HG02571 (cell line): Measurements from ENCODE around the gene LRRC27.

ENCODE experiments used
- ATAC-seq: cut with Tn5 transposase; IDR thresholded peaks from one replicate; pipeline ENCODE4 v1.9.1; 2021; ENCODE audit warnings: mild to moderate bottlenecking, moderate library complexity; ENCODE audit not compliant: unreplicated experiment

The LRRC27 gene

DNA sequence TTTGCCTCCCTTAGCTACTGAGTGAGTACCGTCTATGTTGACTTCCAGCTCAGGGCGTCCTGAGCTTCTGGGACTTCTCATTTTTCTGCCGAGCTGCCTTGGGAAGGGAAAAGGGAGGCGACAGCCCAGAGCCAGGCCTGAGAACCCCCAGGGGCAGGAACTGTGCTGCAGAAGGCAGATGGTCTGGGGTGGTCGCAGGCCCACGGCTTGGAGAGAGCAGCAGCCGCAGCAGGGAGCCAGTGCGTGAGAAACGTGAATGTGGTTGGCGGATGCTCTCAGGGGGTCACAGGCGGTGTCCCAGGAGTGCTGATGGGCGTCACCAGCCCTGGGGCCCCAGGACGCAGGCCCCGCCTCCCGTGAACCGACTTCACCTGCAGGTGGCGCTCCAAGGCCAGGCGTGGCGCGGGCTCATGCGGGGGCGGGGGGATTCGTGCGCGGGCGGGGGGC is 55.8 kb downstream of the LRRC27 start:
- no peak for ATAC-seq

DNA sequence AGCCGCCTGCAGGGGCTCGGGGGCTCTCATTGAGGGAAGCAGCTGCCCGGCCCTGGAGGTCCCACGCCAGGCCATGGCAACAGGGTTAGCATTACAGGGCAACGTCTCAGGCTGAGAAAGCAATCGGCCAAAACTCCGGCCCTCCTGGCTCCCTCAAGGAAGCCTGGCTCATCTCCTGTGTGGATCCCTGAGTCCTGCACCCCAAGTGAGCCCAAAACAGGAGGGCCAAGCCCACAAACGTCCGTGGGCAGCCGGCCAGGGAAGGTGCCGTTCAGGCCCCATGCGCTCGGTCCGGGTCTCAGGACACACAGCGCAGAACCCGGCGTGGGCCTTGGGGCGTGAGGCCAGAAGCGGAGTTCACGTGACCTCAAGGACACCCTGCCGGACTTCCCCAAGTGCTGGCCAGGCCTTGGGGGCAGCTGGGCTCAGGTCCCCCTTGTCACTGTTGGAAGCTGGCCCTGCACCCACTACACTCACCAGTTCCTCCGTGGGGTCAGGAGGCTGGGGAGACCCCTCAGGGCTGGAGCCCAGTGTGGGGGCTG is 57.0 kb downstream of the LRRC27 start:
- no peak for ATAC-seq

- no peak for ATAC-seq
Measured at GRCh38 chr10:132389433-132390169, 57.6 kb downstream of the LRRC27 start.

- ATAC-seq = no peak
Measured at GRCh38 chr10:132390170-132390920, 58.4 kb downstream of the LRRC27 start.

DNA sequence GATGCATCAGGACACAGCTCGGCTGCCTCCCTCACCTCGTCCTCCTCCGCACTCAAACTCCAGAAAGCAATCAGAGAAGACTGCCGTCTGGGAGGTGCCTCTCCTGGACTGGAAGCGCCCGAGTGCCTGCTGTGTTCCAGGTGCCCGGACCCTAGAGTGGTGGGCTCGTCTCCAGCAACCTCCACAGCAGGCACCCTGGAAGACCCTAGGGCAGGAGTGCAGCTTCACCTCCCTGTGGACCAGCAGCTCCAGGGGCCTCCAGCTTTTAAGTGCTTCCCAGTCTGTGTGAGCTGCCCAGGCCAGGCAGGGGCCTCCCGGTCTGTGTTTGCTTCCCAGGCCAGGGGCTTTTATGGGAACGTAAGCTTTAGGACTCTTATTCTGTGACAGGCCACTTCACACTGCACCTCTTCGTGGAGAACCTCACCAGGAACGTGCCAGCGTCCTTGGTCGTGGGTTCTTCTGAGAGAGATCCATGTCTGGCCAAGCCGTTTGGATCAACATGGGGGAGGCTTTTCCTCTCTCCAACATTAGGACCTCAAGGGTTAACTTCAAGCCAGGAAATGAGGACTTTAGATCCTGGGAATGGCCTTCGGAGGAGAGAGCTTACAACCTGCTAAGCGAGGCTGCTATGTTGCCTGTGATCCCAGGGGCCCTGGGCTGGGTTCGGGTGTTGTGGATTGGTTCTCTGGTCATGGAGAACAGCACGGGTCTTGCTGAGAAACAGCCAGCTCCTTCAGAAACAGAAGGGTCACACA is 59.1 kb downstream of the LRRC27 start:
- ATAC-seq = no peak

DNA sequence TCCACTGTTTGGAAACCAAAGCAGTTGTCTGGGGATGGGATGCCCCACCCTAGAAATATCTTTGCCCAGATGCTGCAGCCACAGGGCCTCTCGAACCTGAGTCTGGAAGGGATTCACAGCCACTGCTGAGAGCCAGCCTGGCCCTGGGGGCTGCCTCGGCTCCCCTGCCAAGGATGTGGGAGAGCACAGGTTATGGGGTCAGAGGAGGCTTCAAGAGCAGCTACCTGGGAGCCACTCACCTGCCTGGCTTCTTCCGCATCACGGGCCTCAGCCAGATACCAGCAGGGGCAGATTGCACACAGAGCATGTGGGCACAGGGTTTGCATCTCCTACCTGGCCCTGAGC is 59.7 kb downstream of the LRRC27 start:
- no peak for ATAC-seq

DNA sequence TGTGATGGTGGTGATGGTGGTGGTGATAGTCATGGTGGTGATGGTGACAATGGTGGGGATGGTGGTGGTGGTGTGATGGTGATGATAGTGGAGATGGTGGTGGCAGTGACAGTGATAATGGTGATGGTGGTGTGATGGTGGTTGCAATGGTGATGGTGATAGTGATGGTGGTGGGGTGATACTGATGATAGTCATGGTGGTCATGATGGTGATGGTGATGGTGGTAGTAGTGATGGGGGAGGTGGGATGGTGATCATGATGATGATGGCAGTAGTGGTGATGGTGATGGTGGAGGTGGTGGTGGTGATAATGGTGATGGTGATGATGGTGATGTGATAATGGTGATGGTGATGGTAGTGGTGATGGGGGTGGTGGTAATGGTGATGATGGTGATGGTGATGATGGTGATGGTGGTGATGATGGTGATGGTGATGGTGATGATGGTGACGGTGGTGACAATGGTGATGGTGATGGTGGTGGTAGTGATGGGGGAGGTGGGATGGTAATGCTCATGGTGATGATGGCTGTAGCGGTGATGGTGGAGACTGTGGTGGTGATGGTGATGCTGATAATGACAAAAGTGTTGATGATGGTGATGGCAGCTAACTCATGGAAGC is 60.3 kb downstream of the LRRC27 start:
- no peak for ATAC-seq

DNA sequence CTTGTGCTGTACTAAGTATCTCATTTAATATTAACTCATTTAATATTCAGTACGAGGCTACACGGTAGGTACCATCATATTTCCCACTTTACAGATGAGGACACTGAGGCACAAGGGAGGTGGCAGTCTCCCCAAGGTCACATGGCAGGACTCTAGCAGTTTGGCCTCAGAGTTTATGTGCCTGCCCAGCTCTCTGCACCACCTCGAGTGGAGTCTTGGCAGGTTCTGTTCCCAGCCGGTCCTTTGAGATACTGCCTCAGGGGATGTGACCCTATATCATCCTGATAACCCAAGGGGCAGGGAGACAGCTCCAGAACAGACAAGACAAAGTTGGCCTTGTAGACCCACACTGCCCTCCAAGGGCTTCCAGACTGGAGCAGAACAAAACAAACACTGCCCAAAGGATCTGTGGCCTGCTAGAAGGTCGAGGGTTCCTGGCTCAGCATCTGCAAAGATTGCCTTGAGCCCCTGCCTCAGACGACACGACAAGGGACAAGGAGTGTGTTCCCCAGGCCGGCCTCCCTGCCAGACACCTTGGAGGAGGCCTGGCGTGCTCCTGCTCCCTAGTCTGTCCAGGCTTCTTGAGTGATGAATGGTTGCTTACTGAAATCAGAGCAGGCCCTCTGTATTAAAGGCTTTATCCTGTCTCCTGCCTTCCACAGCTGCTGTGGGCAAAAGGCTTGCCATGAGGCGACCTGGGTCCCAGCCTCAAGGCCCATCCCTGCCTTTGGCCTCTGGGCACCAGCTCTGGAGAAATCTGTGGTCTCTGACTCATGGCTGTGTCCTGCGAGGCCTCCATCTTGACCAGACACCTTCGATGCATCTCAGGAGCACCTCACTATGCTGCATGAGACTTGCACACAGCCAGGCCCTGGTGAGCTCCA is 61.1 kb downstream of the LRRC27 start:
- no peak for ATAC-seq

DNA sequence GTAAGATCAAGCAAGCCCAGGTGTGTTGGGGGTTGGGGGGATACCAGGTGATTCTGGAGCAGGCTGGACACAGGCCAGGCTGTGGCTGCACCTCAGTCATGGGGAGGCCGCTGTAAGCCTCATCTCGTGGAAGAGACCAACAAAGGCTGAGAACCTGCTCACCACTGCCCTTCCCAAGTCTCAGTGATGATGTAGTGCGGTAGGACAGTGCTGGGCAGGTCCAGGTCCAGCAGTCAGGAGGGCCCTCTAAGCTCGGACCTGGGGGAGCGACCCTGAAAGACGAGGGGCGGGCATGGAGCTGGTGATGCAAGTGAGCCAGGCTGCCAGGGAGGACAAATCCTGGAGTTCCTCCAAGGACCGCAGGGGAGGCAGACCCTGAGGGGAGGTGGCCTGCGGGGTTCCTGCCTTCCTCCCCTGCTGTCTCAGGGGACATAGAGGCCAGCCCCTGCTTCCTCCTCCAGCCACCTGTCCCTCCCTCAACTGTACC is 61.7 kb downstream of the LRRC27 start:
- ATAC-seq = no peak

GRCh38 chr10:132394201-132394811 is 62.3 kb downstream of the LRRC27 start:
- ATAC-seq = no peak

GRCh38 chr10:132394936-132395703 is 63.1 kb downstream of the LRRC27 start:
- ATAC-seq = no peak

GRCh38 chr10:132395704-132396493 is 63.9 kb downstream of the LRRC27 start:
- no peak for ATAC-seq

DNA sequence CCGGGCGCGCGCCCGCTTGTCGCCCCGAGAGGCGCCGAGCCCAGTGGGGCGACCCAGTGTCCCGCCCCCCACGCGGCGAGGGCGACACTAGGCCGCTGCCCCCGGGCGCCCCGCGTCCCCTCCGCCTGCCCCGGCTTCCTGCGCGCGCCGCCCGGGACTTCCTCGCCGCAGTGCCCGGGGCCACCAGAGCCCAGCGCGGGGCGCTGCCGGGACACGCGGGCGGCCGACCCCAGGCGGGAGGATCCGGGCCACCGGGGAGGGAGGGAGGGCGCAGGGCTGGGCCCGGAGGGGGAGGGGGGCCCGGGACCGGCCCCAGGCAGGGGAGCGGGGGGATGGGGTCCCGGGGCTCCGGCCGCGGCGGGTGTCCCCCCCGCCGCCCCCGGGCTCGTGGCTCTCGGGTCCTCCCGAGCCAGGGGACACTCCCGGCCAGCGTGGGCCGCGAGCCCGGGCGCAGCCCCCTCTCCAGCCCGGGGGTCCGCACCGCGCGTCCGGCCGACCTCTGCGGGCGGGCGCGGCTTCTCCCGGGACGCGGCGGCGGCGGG is 64.6 kb downstream of the LRRC27 start:
- ATAC-seq = no peak

- peak; percentile 40 for ATAC-seq
Measured at GRCh38 chr10:132397036-132397541, 65.1 kb downstream of the LRRC27 start, which contains the start of gene PWWP2B. TSS of gene PWWP2B (plus strand) at chr10:132397200. CDS start at chr10:132397227, 27 bp downstream.

DNA sequence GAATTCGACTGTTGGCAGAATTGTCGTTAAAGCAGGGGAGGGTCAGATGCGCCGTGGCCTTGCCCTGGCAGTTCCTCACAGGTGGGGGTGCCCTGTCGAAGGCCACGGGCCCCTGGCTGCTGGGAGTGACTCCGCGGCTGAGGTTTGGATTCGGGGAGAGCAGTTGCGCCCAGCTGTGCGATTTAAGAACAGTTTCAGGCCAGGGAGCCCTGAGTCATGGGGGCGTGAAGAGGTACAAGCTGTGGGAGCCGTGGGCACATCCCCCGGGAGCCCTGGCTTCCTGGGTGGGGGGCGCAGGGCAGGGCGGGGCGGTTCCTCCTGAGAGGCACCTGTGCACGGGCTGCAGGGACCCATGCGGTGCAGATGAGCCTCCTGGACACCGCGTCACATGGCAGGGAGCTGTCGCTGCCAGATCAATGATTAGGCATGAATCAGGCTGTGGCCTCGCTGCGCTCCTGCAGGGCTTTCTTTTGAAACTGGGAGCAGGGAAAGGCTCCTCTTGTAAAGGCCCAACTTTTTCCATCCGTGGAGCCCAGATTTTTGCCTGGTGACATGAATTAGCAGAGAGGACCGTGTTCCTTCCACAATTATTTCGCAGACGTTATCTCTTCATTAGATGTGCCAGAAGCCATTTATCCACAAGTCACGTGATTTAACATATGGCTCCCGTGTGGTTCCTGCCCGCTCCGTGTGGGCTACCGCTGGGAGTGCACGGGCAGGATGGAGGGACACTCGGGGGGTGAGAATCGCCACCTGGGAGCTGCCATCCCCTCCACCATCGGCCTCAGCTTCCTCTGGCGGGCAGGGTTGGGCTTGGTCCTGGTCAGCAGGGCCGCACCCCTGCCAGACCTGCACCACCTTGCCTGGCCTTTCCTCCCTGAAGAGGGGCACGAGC is 65.9 kb downstream of the LRRC27 start:
- ATAC-seq = peak; percentile 34

GRCh38 chr10:132398566-132398991 is 66.6 kb downstream of the LRRC27 start:
- ATAC-seq = no peak
